Hepatic stellate cell (primary cell): ENCODE data around the gene DHRSX.
"Not testable (repeated sequence)": the region's sequence is repeated elsewhere in the genome, so short reads cannot be mapped to it uniquely, and the experiment has no call there.

Experiments used
- DNase-seq: peaks from one replicate; pipeline ENCODE4 v3.0.0; 2011; ENCODE audit warnings: low spot score

Gene DHRSX

DNA sequence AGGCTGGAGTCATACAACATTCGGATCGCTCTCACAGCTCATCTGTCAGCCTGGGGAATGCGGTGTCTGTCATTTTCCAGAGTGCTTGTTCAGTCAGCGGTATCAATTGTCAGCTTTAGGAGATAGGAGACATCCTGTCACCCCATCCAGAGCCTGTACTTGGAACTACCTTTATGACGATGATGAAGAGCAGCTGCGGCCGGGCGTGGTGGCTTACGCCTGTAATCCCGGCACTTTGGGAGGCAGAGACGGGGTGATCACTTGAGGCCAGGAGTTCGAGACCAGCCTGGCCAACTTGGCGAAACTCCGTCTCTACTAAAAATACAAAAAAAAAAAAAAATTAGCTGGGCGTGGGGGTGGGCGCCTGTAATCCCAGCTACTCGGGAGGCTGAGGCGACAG is 289.1 kb downstream of the DHRSX start:
- not testable (repeated sequence) for DNase-seq

DNA sequence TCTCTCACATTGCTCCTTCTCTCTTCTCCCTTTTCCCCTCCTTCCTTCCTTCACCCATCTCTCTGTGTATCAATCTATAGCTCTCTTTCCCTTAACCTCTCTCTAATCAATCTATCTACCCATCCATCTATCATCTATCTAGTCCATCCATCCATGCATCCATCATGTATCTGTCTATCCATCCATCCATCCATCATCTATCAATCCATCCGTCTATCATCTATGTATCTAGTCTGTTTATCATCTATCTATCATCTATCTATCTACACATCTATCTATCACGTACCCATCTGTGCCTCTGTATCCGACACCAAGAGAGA is 307.5 kb downstream of the DHRSX start:
- DNase-seq: no peak

DNA sequence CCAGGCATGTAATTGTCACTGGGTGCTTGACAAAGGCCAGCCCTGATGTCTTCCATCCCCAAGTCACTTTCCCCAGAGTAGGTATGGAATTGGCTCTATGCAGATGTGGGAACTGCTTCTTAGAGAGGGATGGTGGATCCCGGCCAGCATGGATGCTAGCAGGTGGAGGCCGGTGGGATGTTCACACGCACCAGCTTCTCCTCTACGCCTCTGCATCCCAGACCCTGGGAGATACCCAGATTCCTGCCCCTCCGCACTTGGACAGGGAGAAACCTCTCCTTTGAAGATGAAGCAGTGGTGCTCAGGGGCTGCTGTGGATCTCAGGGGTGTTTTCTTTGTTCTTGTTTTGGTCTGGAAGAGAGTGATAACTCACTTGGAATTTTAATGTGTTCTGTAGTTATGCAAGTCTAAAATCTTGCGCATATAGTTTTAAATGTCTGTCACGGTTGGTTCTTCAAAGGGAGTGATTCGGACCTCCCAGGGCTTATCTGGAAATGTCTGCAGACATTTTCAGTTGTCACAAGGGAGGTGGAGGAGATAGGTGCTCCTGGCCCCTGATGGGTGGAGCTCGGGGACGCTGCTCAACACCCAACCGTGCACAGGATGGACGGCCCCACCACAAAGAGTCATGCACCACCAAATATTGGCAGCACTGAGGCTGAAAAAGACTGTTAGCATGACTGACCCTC is 308.0 kb downstream of the DHRSX start:
- no peak for DNase-seq

DNA sequence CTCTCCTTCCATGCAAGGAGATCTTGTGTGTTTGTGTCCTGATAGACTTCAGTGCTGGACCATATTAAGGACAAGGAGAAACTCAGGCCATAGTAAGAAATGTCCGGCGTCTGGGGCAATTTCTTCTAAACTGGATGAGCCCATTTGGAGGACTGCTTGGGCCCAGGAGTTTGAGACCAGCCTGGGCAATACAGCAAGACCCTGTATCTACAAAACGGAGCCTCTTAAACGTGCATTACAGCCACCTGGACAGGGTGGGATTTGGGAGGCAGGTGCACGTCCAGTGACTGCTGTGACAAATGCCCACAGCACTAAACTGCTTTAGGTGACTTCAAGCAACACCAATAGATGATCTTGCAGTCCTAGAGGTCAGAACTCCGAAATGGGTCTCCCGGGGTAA is 311.9 kb downstream of the DHRSX start:
- no peak for DNase-seq

DNA sequence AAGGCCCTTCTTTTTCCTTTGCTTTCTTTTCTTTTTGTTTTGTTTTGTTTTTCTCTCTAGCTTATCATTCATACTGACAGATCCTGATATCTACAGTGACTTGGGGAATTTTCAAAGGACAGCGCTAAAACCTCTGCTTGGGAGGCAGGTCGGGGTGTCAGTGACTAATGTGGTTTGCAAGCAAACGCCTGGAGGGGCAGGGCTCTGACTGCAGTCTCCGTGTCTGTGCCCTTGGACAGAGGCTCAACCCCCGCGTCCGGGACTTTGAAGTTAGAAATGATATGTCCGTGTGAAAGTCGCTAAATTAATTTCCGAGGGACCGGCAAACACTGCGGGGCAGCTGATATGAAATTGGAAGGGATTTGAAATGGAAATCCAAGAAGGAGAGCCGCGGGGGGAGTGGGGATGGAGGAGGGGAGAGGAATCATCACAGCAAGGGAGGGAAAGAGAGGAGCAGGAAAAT is 312.4 kb downstream of the DHRSX start:
- DNase-seq: peak; percentile 19

DNA sequence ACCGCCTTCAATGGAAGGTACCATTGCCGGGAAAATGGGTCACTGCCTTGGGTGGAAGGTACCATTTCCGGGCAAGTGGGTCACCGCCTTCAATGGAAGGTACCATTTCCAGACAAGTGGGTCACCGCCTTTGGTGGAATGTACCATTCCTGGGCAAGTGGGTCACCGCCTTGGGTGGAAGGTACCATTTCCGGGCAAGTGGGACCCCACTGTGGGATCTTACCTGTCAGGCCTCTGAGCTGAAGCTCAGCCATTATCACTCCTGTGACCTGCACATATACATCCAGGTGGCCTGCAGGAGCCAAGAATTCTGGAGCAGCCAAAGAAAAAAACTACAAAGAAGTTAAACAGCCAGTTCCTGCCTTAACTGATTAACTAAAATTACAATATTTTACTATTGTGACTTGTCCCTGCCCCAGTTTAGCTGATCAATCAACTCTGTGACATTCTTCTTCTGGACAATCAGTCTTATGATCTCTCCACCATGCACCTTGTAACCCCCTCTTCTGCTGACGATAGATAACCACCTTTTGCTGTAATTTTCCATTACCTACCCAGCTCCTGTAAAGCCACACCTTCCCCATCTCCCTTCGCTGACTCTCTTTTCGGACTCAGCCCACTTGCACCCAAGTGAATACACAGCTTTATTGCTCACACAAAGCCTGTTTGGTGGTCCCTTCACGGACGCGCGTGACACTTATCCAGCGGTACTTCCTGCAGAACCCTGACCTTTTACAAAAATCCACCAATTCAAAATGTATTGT is 313.2 kb downstream of the DHRSX start:
- no peak for DNase-seq

DNA sequence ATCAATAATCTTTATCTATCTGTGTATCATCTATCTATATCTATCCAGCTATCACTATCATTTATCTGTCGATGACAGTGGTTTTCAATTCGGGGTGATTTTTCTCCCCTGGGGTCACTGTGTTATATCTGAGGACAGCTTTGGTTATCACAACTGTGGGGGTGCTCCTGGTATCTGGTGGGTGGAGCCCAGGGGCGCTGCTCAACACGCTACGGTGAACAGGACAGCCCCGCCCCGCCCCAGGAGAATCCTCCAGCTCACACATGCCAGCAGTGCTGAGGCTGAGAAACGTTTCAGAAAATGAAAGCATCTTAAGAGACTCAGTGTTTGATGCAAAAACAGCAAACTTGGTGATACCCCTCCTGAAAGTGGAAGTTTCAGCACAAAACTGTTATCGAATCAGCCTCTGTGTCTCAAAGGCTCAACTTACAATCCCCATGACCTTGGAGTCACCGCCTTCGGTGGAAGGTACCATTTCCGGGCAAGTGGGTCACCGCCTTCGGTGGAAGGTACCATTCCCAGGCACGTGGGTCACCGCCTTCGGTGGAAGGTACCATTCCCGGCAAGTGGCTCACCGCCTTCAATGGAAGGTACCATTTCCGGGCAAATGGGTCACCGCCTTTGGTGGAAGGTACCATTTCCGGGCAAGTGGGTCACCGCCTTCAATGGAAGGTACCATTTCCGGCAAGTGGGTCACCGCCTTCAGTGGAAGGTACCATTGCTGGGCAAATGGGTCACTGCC is 315.3 kb downstream of the DHRSX start:
- no peak for DNase-seq

DNA sequence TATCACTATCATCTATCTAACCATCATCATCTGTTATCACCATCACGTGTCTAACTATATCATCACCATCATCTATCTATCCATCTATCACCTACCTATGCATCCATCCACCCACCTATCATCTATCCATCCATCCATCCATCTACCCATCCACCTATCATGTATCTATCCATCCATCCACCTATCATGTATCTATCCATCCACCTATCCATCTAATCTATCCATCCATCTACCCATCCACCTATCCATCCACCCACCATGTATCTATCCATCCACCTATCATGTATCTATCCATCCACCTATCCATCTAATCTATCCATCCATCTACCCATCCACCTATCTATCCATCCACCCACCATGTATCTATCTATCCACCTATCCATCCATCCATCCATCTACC is 316.7 kb downstream of the DHRSX start:
- no peak for DNase-seq

DNA sequence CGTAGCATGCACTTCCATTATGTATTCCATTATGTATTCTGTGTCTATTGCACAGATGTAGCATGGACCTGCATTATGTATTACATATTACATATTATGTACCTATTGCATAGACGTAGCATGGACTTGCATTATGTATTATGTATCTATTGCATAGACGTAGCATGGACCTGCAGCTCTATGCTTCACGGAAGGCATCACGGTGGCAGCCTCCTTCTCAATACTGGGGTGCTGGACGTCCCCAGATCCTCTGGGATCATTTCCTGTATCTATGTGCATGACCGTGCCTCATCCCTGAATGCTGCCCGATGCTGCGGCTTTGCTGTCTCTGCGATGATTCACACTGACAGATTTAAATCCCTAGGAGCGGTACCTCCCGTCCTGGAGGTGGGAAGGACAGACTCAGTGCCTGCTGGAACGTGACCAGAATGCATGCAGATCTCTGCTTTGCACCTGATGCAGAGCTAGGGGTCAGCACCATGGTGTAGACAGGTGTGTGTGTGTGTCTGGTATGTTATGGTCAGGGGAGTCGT is 317.5 kb downstream of the DHRSX start:
- DNase-seq: no peak

DNA sequence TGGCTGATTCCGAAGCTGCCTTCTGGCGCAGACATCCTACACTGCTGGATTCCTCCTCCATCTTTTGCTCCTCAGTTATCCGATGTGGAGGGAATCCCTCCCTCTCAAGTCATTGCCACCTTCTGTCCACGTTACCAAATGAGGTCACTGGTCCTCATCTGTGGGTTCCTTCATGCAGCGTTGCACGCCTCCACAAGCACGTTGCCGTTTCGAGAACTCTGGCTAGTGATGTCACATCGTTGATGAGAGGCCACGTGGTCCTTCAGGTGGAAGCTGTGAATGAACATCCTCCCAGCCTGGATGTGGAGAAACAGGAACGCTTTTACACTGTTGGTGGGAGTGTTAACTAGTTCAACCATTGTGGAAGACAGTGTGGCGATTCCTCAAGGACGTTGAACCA is 323.2 kb downstream of the DHRSX start:
- DNase-seq: no peak

DNA sequence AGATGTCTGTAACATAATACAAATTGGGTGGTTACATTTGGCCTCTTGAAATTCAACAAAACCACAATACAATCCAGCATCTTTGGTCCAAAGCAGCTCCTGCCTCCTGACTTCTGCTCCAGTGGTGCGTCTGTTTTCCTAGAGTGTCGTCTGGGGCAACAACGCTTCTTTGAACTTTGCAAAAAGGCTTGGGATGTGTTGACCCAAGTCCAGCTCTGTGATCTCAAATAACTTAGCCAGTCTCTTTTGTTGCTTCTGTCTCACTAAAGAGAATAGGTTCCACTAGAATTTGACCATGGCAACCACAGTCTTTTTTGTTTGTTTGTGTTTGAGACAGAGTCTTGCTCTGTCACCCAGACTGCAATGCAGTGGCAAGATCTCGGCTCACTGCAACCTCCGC is 324.0 kb downstream of the DHRSX start:
- DNase-seq: no peak

DNA sequence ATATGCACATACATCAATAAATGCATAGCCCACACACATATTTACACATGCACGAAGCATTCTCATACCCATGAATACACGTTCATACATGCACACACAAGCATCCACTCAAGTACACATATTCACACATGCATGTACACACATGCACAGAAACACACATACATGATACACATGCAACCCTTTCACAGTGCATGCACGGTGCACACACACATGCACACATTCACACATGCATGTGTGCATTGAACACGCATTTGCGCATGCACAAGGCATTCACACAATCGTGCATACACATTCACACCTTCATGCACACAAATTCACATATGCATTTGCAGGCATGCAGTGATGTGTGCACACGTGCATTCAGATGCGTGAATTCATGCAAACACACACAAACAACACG is 324.5 kb downstream of the DHRSX start:
- DNase-seq: no peak

DNA sequence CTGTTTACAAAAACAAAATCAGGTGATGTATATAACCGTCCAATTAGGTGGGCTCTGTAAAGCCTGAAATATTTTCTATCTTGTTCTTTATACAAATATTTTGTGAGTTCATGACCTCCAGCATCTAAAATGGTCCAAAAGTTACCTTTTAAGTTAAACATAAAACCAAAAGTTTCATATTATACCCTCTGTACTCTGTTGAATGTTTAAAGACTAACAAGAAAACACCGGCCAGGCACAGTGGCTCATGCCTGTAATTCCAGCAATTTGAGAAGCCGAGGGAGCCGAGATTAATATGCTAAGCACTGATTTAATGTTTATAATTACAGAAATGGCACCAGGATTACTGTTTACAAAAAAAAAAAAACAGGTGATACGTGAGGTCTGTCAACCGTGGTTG is 328.4 kb downstream of the DHRSX start:
- no peak for DNase-seq
